Stimulated activated effector memory CD8-positive, alpha-beta T cell treated with anti-CD3 and anti-CD28 coated beads, Interleukin-12 subunit alpha, Interleukin-12 subunit beta, amount 100 ng/mL, for 72 hours (primary cell): Measurements from ENCODE around the gene ZNF70.
A peak's percentile ranks its signal among the peaks of the same experiment; 100 is the strongest.

ENCODE experiments used
- ATAC-seq: fragments of 150-1000 bp; cut with Tn5 transposase; 2 replicates; pipeline ENCODE4 v1.10.0; 2021
- DNase-seq, 2 donors: peaks; one replicate each; pipeline ENCODE4 v3.0.0; 2021 to 2022; ENCODE audit warnings: low spot score in 2 of 2
- H3K27ac Mint-ChIP-seq: one replicate; pipeline ENCODE4 v1.8.0; 2022; ENCODE audit warnings: mild to moderate bottlenecking, mixed read lengths
- H3K36me3 Mint-ChIP-seq: one replicate; pipeline ENCODE4 v1.8.0; 2022; ENCODE audit warnings: mild to moderate bottlenecking, mixed read lengths
- H3K4me1 Mint-ChIP-seq: one replicate; pipeline ENCODE4 v1.8.0; 2022; ENCODE audit warnings: mixed read lengths
- H3K4me3 Mint-ChIP-seq: one replicate; pipeline ENCODE4 v1.8.0; 2022; ENCODE audit warnings: mild to moderate bottlenecking, mixed read lengths
- H3K9me3 Mint-ChIP-seq: one replicate; pipeline ENCODE4 v1.8.0; 2022; ENCODE audit warnings: mixed read lengths

The ZNF70 gene

DNA sequence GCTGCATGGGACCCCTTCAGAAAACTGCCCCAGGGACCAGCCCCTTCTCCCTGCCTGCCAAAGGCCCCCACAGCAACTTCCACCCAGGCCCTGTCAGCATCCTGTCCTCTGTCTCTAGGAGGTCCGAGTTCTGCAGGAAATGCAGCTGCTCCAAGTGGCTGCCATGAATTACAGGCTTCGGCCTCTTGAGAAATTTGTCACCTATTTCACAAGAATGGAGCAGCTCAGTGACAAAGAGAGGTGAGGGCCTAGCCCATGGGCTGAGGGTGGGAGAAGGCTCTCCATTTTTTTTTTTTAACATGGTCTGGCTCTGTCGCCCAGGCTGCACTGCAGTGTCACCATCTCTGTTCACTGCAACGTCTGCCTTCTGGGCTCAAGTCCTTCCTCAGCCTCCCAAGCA, 52.8 kb downstream of the ZNF70 start:
- H3K4me3 Mint-ChIP-seq = peak overlapping the region; percentile 6
- H3K36me3 Mint-ChIP-seq = peaks cover 38% of the 10 kb centered on the region
- H3K4me1 Mint-ChIP-seq = peaks cover 64% of the 10 kb centered on the region

DNA sequence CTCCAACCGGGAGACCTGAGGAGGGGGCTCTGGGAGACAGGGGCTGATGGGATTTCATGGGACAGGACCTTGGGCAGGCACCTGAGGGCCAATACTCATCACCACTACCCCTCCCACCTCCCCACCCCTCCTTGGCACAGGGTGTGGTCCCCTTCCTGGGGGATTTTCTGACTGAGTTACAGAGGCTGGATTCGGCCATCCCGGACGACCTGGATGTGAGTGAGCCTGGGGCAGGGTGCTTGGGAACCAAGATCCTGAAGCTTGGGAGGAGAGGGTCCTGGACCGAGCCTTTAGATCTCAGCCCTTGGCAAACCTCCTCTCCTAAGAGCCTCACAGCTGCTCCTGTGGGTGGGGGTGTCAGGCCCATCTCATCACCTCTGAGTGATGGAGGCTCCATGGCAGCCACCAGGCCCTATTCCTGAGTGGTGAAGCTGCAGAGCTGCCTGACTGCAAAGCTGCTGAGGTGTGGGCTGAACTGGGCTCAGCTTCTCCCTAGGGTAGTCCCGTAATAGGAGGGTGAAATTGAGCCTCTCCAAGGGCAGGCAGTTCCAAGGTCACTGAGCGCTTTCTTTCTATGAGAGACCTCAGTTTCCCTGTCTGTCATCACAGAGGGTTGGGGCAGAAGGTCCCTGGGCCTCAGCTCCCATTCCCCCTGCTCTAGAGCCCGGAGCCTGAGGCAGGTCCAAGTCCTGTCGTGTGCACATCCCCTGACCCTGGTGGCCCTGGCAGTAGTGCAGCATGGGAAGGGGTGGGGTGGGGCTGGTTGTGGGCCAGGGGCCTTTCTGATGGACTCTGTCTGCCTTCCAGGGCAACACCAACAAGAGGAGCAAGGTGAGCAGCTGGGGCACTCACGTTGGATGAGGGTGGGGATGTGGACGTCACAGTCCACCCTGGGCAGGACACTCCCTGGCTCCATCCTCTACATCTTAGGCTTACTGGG, 53.6 kb downstream of the ZNF70 start:
- Mint-ChIP-seq H3K27ac (peak overlapping the region; percentile 100), H3K9me3 (no peaks in the 10 kb centered on the region), H3K4me1 (peaks cover 57% of the 10 kb centered on the region), H3K4me3 (peak overlapping the region; percentile 93), H3K36me3 (peaks cover 30% of the 10 kb centered on the region)
- DNase-seq (no peak), ATAC-seq (no peak)

More for the DNA sequence above, 52.8 kb downstream of the ZNF70 start:
- no peak for DNase-seq
- ATAC-seq = no peak
- H3K9me3 Mint-ChIP-seq = no peaks in the 10 kb centered on the region
- peak overlapping the region; percentile 45 for H3K27ac Mint-ChIP-seq

DNA sequence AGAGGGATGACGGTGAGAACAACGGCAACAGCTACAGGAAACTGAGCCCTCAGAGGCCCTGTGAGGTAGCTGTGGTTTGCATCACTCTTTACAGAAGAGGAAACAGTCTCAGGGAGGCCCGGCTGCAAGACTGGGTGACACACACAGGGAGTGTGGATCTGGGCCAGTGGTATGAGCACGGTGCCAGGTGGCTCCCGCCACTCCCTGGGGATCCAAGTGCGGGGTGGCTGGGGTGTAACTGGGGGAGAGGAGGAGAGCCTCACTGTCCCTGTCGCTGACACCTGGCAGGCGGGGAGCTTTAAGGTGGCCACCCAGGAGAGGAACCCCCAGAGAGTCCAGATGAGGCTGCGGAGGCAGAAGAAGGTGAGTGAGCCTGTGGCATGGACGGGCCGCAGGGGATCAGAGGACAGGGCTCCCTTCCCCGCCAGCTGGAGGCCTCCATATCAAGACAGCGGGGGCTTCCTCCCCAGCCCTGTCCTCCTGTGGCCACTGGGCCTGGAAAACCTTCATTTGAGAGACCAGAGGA, 54.5 kb downstream of the ZNF70 start:
- Mint-ChIP-seq H3K9me3 (no peaks in the 10 kb centered on the region), H3K27ac (peak overlapping the region; percentile 100), H3K36me3 (peaks cover 21% of the 10 kb centered on the region), H3K4me3 (peak overlapping the region; percentile 93), H3K4me1 (peaks cover 48% of the 10 kb centered on the region)
- DNase-seq = peak; percentile 51 to 82
- ATAC-seq = peak; percentile 100

DNA sequence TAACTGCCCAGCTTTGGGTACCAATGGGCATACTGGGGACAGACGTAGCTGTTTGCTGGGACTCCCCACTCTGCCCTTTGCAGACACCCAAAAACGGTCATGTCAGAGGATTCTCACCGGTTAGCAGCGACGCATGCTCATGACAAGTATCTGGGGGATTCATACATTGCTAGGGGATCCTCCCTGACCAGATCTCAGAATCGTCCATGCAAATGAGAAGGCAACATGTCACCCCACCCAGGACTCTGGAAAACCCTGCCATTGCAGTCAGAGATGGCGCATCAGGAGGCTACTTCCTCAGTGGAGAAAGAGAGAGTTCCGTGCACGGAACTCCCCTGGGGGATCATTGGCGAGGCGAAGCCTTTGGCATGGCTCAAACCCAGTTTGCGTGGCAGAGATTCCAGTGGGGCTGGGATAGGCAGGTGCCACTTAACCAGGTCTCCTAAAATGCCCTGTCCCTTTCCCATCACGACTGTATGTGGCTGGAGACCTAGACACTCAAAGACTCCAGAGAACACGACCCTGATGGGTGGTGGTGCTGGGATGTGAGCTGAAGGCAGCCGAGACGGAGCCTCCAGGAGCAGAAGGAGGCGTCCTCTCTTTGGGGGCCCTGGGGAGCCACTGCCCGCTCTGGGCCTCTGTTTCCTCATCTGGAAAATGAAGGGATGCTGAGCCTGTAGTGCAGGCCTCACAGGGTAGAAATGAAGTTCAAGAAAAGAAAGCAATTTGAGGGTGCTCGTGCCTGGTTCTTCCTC, 55.2 kb downstream of the ZNF70 start:
- ATAC-seq (no peak), DNase-seq (no peak)
- Mint-ChIP-seq H3K36me3 (peaks cover 16% of the 10 kb centered on the region), H3K4me3 (peak overlapping the region; percentile 93), H3K27ac (peak overlapping the region; percentile 100), H3K9me3 (no peaks in the 10 kb centered on the region), H3K4me1 (peaks cover 44% of the 10 kb centered on the region)

DNA sequence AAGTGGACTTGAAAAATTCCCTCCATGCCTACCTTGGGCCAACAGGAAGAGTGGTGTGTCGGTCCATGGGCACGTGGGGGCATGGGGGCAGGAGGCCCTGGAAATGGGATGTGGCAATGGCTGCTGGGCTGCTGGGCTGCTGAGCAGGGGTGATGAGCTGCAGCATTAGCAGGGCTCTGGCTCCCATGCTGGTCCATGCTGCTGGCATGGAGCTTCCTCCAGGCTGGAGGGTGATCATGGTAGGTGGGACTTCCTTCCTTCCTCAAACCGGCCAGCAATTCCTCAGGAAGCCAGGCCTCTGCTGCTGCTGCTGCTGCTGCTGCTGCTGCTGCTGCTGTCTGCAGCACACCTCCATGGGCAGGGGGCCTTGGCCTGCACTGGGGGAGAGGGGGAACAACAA, 55.8 kb downstream of the ZNF70 start:
- Mint-ChIP-seq H3K9me3 (no peaks in the 10 kb centered on the region), H3K4me3 (peak overlapping the region; percentile 93), H3K4me1 (peaks cover 38% of the 10 kb centered on the region), H3K27ac (peak overlapping the region; percentile 100), H3K36me3 (peaks cover 10% of the 10 kb centered on the region)
- no peak for ATAC-seq
- no peak for DNase-seq

DNA sequence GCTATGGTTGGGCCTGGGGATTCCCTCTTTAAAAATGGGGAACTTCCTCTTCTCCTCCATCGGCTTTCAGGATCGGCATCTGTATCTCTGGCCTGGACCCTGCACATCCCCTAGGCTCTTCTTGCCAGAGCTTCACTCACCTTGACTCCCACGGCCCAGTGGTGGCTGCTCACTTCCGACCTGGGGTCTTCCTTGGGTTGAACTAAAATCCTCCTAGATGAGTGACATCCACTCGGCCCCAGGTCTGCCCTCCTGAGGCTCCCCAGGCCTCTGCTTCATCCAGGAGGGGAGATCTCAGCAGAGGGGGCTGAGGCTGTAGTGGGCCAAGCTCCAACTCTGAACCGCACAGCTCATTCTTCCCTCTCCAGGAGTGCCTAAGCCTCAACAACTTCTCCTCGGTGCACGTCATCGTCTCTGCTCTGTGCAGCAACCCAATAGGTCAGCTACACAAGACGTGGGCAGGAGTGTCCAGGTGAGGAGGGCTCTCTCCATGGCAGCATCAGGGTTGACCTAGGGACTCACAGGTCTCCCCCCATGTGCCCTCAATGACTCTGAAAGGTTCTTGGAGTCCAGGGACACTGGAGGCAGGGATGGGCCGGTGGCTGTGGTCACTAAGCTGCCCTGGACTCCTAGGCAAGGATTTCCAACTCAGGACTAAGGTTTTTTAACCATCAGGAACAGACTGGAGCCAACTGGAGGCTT, 56.8 kb downstream of the ZNF70 start:
- no peak for ATAC-seq
- Mint-ChIP-seq H3K4me1 (peaks cover 35% of the 10 kb centered on the region), H3K4me3 (no peak overlapping the region), H3K36me3 (peaks cover under 1% of the 10 kb centered on the region), H3K27ac (peak overlapping the region; percentile 100), H3K9me3 (no peaks in the 10 kb centered on the region)
- no peak for DNase-seq

DNA sequence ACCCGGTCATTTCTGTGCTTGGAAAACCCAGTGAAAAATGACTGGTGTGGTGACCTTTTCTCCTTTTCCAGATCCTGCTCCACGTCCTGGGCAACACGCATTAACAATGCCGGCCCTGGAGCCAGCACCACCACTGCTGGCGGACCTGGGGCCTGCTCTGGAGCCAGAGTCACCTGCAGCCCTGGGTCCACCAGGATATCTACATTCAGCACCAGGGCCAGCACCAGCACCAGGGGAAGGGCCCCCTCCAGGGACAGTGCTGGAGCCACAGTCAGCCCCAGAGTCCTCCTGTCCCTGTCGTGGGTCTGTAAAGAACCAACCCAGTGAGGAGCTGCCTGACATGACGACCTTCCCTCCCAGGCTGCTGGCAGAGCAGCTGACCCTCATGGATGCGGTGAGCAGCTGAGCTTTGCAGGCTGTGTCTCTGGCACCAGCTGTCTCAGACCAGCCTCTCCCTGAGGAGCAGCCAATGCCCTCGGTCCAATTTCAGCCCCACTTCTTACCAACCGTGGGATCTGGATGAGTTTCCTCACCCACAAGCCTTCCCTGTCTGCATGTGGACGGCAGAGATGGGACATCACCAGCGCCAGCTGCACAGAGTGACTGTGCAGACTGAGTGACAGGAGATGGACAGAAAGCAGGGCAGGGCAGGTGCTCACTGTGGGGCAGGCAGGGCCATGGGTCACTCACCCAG, 58.2 kb downstream of the ZNF70 start:
- no peak overlapping the region for H3K4me3 Mint-ChIP-seq
- H3K27ac Mint-ChIP-seq = peak overlapping the region; percentile 77
- H3K9me3 Mint-ChIP-seq = no peaks in the 10 kb centered on the region
- peaks cover 32% of the 10 kb centered on the region for H3K4me1 Mint-ChIP-seq
- DNase-seq = no peak
- ATAC-seq = no peak
- H3K36me3 Mint-ChIP-seq = no peaks in the 10 kb centered on the region

DNA sequence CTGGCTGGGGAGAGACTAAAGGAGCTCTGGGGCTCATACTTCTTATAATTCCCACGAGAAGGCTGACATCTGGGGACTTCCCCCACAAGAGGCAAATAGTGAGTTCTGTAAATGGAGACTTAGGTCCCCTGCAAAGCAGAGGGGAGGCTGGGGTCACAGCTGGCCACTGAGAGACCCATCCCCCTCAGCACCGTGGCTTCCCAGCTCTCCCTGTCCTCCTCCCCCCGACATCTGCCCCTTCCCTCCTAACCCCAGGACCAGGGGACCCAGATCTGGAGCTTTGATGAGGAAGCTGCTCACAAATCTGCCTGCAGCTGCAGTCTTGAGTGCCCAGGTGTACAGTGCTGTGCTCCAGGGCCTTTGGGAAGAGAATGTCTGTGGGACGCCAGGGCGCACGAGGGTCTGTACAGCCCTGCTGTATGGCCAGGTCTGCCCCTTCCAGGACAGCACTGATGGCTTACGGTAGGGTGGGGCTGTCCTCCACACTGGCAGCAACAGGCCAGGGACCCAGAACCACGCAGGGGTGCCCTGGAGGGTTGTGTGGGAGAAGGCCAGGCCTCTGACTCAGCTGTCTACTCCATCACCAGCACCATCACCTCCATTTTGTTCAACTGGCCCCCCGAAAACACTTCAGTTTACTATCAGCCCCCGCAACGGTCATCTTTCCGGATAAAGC, 59.0 kb downstream of the ZNF70 start:
- H3K4me3 Mint-ChIP-seq = no peak overlapping the region
- DNase-seq = no peak
- H3K27ac Mint-ChIP-seq = peak overlapping the region; percentile 43
- H3K4me1 Mint-ChIP-seq = peaks cover 24% of the 10 kb centered on the region
- H3K36me3 Mint-ChIP-seq = no peaks in the 10 kb centered on the region
- no peaks in the 10 kb centered on the region for H3K9me3 Mint-ChIP-seq
- no peak for ATAC-seq

DNA sequence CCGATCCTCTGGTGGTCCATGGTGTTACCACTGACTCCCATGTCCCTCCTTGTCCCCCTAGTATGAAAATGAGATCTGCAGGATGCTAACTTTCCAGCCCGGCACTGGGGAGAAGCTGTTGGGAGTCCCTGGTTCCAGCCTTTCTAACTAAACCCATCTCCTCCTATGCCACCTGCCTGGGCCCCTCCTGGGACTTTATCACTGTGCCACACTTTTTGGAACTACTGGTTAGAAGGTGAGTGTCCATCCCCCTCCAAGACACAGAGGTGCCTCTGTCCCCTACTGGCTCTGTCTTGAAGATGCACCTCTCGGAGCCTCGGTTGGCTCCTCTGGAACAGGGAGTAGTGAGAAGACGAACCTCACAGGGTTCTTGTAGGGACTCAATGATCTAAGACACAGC, 60.2 kb downstream of the ZNF70 start, which contains the start of gene RGL4:
Gene RGL4, plus strand, starts transcription at position 301 of the 400 bp plus-strand sequence. CDS start 1,018 bp downstream, outside the sequence.
- Mint-ChIP-seq H3K4me3 (no peak within 1 kb of the TSS), H3K36me3 (no peaks in the 10 kb centered on the region), H3K9me3 (no peaks in the 10 kb centered on the region), H3K4me1 (peaks cover 12% of the 10 kb centered on the region), H3K27ac (peak within 1 kb of the TSS; percentile 43)
- ATAC-seq = no peak
- no peak for DNase-seq

DNA sequence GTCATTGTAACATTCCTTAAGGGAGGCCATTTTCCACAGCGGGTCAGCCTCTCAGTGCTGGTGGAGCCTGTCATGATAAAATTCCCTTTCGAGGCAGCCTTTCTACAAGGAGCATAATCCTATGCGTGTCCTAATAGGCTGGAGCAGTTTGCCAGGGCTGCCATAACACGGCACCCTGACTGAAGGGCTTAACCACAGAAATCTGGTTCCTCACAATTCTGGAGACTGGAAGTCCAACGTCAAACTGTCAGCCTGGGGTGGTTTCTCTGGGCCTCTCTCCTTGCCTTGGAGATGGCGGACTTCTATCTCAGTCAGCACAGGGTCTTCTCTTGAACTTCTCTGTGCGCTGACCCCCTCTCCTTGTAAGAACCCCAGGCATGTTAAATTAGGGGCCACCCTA, 61.5 kb downstream of the ZNF70 start:
- no peak overlapping the region for H3K27ac Mint-ChIP-seq
- no peak for ATAC-seq
- no peaks in the 10 kb centered on the region for H3K9me3 Mint-ChIP-seq
- DNase-seq = no peak
- H3K4me1 Mint-ChIP-seq = no peaks in the 10 kb centered on the region
- H3K4me3 Mint-ChIP-seq = no peak overlapping the region
- H3K36me3 Mint-ChIP-seq = no peaks in the 10 kb centered on the region
